SK-N-SH treated with all-trans-retinoic acid at 6 μM for 48 hours (cell line): ENCODE results near the gene KIAA1755.

Source experiments
- ATAC-seq: fragments of 200-7000 bp; cut with Tn5 transposase; 3 replicates; pipeline ENCODE4 v1.9.1; 2020; ENCODE audit warnings: mild to moderate bottlenecking, moderate library complexity
- ARNTL ChIP-seq: fragments of 450-650 bp; formaldehyde crosslinking; IDR thresholded peaks from 2 replicates; pipeline ENCODE4 v1.5.0; 2020; ENCODE audit warnings: low read depth, mild to moderate bottlenecking, moderate library complexity, borderline replicate concordance
- BACH2 ChIP-seq: fragments of 250-450 bp; sonication (Bioruptor Pico); IDR thresholded peaks from 2 replicates; pipeline ENCODE4 v1.9.0; 2021; ENCODE audit warnings: mild to moderate bottlenecking, borderline replicate concordance
- CSDC2 ChIP-seq: fragments of 250-450 bp; sonication (Bioruptor Pico); IDR thresholded peaks from 2 replicates; pipeline ENCODE4 v1.5.0; 2020; ENCODE audit warnings: mild to moderate bottlenecking, moderate library complexity
- CSRNP3 ChIP-seq: fragments of 250-450 bp; sonication (Bioruptor Pico); IDR thresholded peaks from 2 replicates; pipeline ENCODE4 v1.5.1; 2021; ENCODE audit warnings: mild to moderate bottlenecking, moderate library complexity
- GLIS3 ChIP-seq: fragments of 250-450 bp; sonication (Bioruptor Pico); IDR thresholded peaks from 2 replicates; pipeline ENCODE4 v1.5.0; 2020; ENCODE audit warnings: mild to moderate bottlenecking, moderate library complexity
- ISL1 ChIP-seq: fragments of 250-450 bp; sonication (Bioruptor Pico); IDR thresholded peaks from 2 replicates; pipeline ENCODE4 v2.1.2; 2022; ENCODE audit warnings: mild to moderate bottlenecking, moderate library complexity
- OSR1 ChIP-seq: fragments of 250-450 bp; sonication (Bioruptor Pico); IDR thresholded peaks from 2 replicates; pipeline ENCODE4 v1.8.0; 2022; ENCODE audit warnings: moderate library complexity, mild to moderate bottlenecking, inconsistent platforms
- PATZ1 ChIP-seq: fragments of 250-450 bp; sonication (Bioruptor Pico); IDR thresholded peaks from 2 replicates; pipeline ENCODE4 v1.8.0; 2020; ENCODE audit warnings: mild to moderate bottlenecking, moderate library complexity, borderline replicate concordance
- POU6F1 ChIP-seq: fragments of 250-450 bp; sonication (Bioruptor Pico); IDR thresholded peaks from 2 replicates; pipeline ENCODE4 v1.8.0; 2021; ENCODE audit warnings: low read depth, mild to moderate bottlenecking, moderate library complexity, borderline replicate concordance
- PPARA ChIP-seq: fragments of 250-450 bp; sonication (Bioruptor Pico); IDR thresholded peaks from 2 replicates; pipeline ENCODE4 v1.5.0; 2020; ENCODE audit warnings: mild to moderate bottlenecking, borderline replicate concordance
- RARB ChIP-seq: fragments of 250-450 bp; sonication (Bioruptor Pico); IDR thresholded peaks from 2 replicates; pipeline ENCODE4 v1.8.0; 2021; ENCODE audit warnings: mild to moderate bottlenecking, moderate library complexity
- SNAI2 ChIP-seq: fragments of 250-450 bp; sonication (Bioruptor Pico); IDR thresholded peaks from 2 replicates; pipeline ENCODE4 v1.5.0; 2020; ENCODE audit warnings: mild to moderate bottlenecking, moderate library complexity
- TCF4 ChIP-seq: fragments of 250-450 bp; sonication (Bioruptor Pico); IDR thresholded peaks from 2 replicates; pipeline ENCODE4 v1.8.0; 2021; ENCODE audit warnings: mild to moderate bottlenecking, moderate library complexity, borderline replicate concordance
- TOX ChIP-seq: fragments of 250-450 bp; sonication (Bioruptor Pico); IDR thresholded peaks from 2 replicates; pipeline ENCODE4 v1.8.0; 2021; ENCODE audit warnings: mild to moderate bottlenecking, moderate library complexity, borderline replicate concordance
- TSHZ2 ChIP-seq: fragments of 250-450 bp; sonication (Bioruptor Pico); IDR thresholded peaks from 2 replicates; pipeline ENCODE4 v1.5.0; 2020; ENCODE audit warnings: mild to moderate bottlenecking, moderate library complexity
- ZC3H10 ChIP-seq: fragments of 250-450 bp; sonication (Bioruptor Pico); IDR thresholded peaks from 2 replicates; pipeline ENCODE4 v1.5.1; 2021; ENCODE audit warnings: mild to moderate bottlenecking, moderate library complexity
- ZFP3 ChIP-seq: fragments of 250-450 bp; sonication (Bioruptor Pico); IDR thresholded peaks from 2 replicates; pipeline ENCODE4 v1.5.0; 2020; ENCODE audit warnings: mild to moderate bottlenecking, moderate library complexity
- ZFP30 ChIP-seq: fragments of 450-650 bp; formaldehyde crosslinking; IDR thresholded peaks from 2 replicates; pipeline ENCODE4 v1.5.0; 2022; ENCODE audit warnings: mild to moderate bottlenecking, moderate library complexity
- ZNF565 ChIP-seq: fragments of 450-650 bp; formaldehyde crosslinking; conservative IDR thresholded peaks from 2 replicates; pipeline ENCODE4 v1.5.0; 2020; ENCODE audit warnings: low read depth, mild to moderate bottlenecking, moderate library complexity
- ZNF70 ChIP-seq: fragments of 450-650 bp; formaldehyde crosslinking; IDR thresholded peaks from 2 replicates; pipeline ENCODE4 v1.5.0; 2020; ENCODE audit warnings: mild to moderate bottlenecking, moderate library complexity
- ZNF8 ChIP-seq: fragments of 450-650 bp; formaldehyde crosslinking; IDR thresholded peaks from 2 replicates; pipeline ENCODE4 v1.5.0; 2020; ENCODE audit warnings: mild to moderate bottlenecking, moderate library complexity

KIAA1755 gene

GRCh38 chr20:38221119-38221589 is 39.4 kb downstream of the KIAA1755 start:
- TF ChIP-seq PATZ1 (CRISPR knock-in tag) (no peak), TOX (CRISPR knock-in tag) (no peak), OSR1 (CRISPR knock-in tag) (no peak), SNAI2 (CRISPR knock-in tag) (no peak)
- ATAC-seq, result peak; percentile 61

DNA sequence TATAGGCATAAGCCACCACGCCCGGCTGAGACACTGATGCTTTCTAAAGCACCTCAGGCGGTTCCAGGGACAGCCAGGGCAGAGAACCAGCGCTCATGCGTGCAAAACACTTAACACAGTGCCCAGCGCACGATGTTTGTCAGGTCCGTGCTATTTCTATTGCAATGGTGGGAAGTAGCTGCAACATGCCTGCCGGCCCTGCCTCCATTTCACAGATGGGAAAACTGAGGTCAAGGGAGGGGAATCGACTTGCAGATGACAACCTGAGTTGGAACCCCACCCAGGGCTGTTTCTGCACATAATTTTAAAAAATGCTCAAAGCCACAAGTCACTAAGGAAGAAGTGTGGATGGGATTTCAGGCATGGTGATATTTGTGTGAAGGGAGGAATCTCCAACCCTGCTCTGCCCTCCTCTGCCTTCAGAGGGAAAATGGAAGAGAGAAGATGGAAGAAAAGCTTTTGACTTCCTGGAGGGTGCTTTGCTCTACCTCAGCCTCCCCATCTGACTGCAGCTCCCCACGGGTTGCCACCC is 39.9 kb downstream of the KIAA1755 start:
- peak; percentile 2; the same call in 2 of the 3 replicates for ATAC-seq
- TF ChIP-seq CSRNP3 (CRISPR knock-in tag) (no peak), OSR1 (CRISPR knock-in tag) (no peak), ZNF70 (no peak), PPARA (CRISPR knock-in tag) (no peak), CSDC2 (CRISPR knock-in tag) (no peak), ZNF8 (CRISPR knock-in tag) (no peak), ZFP30 (CRISPR knock-in tag) (no peak)
- TF ChIP-seq, all 23 proteins: peak for 0

DNA sequence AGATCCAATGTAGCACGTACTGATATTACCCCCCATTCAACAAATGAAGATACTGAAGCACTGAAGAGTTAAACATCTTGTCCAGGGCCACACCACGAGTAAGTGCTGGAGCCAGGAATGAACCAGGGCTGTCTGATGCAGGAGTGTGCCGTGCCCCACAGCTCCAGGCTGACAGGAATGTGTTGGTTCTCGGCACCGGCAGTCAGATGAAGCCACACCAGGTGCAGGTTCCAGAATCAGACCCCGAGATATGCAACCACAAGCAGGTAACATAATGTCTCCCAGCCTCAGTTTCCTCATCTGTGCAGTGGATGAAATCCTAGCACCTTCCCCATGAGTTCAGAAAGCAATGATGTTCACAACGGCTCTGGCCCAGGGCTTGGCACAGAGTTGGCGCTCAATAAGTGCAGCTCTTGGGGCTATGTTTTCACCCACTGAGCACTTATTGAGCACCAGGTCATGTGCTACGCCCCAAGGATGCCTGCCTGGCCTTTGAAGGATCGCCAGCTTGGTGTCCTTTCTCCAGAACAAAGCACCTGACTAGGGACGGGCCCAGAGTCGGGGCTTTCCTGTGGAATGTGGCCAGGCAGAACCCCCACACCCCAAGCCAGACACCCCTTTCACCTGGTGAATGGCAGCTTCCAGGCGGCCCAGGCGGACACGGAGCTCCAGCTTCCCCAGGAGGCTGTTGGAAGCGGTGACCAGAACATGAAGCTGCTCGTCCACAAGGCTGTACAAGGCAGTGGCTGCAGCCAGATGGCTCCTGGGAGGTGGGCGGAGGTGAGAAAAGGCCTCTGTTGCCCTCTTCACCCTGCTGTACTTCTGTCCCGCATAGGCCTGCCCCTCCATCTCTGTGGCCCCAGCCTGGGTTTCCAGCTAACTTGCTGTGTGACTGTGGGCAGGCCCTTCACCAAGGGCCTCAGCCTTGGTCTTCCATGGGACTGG is 41.3 kb downstream of the KIAA1755 start:
- no peak for ATAC-seq
- TF ChIP-seq ZFP3, result no peak
- no peak for TF ChIP-seq ISL1 (CRISPR knock-in tag)
- no peak for TF ChIP-seq PPARA (CRISPR knock-in tag)
- TF ChIP-seq RARB (CRISPR knock-in tag), result no peak
- no peak for TF ChIP-seq ZNF8 (CRISPR knock-in tag)
- no peak for TF ChIP-seq ZFP30 (CRISPR knock-in tag)
- no peak for TF ChIP-seq TSHZ2 (CRISPR knock-in tag)
- TF ChIP-seq POU6F1 (CRISPR knock-in tag), result no peak
- TF ChIP-seq BACH2, result no peak
- TF ChIP-seq TOX (CRISPR knock-in tag), result no peak
- no peak for TF ChIP-seq OSR1 (CRISPR knock-in tag)
- TF ChIP-seq CSDC2 (CRISPR knock-in tag), result no peak
- TF ChIP-seq TCF4 (CRISPR knock-in tag), result no peak
- TF ChIP-seq, all 23 proteins: peak for 0

- no peak for ATAC-seq
- TF ChIP-seq PATZ1 (CRISPR knock-in tag) (no peak), OSR1 (CRISPR knock-in tag) (no peak), ZFP30 (CRISPR knock-in tag) (no peak), ZNF565 (CRISPR knock-in tag) (no peak), ZFP3 (no peak), TCF4 (CRISPR knock-in tag) (no peak), BACH2 (no peak), TOX (CRISPR knock-in tag) (no peak), ZNF8 (CRISPR knock-in tag) (no peak), SNAI2 (CRISPR knock-in tag) (no peak), PPARA (CRISPR knock-in tag) (no peak), CSDC2 (CRISPR knock-in tag) (no peak), ZC3H10 (CRISPR knock-in tag) (no peak), GLIS3 (CRISPR knock-in tag) (no peak), ZNF70 (no peak), ISL1 (CRISPR knock-in tag) (no peak), POU6F1 (CRISPR knock-in tag) (no peak), ARNTL (CRISPR knock-in tag) (no peak)
Measured at GRCh38 chr20:38218566-38218885, 42.0 kb downstream of the KIAA1755 start.
